OCI-LY3 (cell line): ENCODE results near the gene DUOX2.

Experiments used
- EZH2phosphoT487 ChIP-seq: fragments of 200-600 bp; shearing (Covaris generic); IDR thresholded peaks from 2 replicates; pipeline ENCODE4 v1.6.1; 2018; ENCODE audit warnings: antibody characterized with exemption, mixed run types, low read depth
- TF ChIP-seq, protein P1 (sequence below): fragments of 200-600, 300-600 bp; sonication (generic); IDR thresholded peaks from 2 replicates; pipeline ENCODE4 v1.5.1; 2014; ENCODE audit warnings: antibody characterized with exemption, low read length, low read depth

DNA sequence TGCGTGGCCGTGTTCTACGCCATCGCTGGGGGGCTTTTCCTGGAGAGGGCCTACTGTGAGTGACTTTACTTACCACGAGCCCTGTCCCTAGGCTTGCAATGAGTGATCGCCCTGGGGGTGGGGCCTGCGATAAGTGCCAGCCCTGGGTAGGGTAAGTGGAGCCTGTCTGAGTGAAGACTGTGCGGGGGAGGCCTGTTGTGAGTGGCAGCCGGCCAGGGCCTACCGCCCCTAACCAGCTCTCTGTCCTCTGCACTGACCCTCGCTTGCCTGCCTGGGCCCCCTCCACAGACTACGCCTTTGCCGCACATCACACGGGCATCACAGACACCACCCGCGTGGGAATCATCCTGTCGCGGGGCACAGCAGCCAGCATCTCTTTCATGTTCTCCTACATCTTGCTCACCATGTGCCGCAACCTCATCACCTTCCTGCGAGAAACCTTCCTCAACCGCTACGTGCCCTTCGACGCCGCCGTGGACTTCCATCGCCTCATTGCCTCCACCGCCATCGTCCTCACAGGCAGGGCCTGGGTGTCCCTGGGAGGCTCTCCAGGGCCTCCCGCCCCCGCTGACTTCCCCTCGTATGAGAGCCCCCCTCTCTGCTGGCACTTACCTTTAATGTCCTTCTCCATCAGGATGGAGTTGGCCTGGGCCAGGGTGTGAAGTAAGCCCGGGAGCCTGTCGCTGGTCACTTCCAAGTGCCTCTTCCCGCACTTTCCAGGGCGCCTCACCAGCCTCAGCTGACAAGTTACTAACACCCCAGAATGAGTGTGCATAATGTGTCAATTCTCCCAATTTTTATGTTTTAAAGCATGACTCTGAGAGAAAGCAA is 38.2 kb upstream of the DUOX2 start:
- TF ChIP-seq, protein P1, sequence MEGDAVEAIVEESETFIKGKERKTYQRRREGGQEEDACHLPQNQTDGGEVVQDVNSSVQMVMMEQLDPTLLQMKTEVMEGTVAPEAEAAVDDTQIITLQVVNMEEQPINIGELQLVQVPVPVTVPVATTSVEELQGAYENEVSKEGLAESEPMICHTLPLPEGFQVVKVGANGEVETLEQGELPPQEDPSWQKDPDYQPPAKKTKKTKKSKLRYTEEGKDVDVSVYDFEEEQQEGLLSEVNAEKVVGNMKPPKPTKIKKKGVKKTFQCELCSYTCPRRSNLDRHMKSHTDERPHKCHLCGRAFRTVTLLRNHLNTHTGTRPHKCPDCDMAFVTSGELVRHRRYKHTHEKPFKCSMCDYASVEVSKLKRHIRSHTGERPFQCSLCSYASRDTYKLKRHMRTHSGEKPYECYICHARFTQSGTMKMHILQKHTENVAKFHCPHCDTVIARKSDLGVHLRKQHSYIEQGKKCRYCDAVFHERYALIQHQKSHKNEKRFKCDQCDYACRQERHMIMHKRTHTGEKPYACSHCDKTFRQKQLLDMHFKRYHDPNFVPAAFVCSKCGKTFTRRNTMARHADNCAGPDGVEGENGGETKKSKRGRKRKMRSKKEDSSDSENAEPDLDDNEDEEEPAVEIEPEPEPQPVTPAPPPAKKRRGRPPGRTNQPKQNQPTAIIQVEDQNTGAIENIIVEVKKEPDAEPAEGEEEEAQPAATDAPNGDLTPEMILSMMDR: no peak
- TF ChIP-seq EZH2phosphoT487: no peak
